NCI-H2107 (cell line): ENCODE data around the gene CACNA1C.

ENCODE experiments used
- DNase-seq: peaks from one replicate; lab custom pipeline; 2025; lab: John Stamatoyannopoulos, UW

The CACNA1C gene

DNA sequence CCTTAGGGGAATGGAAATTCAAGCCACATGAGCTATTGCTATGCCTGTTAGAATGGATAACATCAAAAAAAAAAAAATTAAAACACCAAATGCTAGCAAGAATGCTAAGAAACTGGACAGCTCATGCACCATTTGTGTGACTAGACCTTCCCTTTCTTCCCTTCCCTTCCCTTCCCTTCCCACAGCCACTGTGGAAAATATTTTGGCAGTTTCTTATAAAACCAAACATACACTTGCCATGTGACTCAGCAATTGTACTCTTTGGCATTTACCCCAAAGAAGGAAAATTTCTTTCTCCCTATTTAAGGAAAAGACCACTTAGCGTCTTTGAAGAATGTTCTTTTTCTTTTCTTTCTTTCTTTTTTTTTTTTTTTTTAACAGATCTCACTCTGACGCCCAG is 692.9 kb downstream of the CACNA1C start:
- no peak for DNase-seq
